Spinal cord (tissue), 10 donors: ENCODE results near the gene GRAMD2A. TPM values are rescaled to one million over a fixed set of nuclear protein-coding genes. Genes with fewer than 3 reads are reported as not detected.

Source experiments
- DNase-seq, 6 donors: peaks; one replicate each; pipeline versions ENCODE4 v3.0.0 to v3.0.0-alpha.2; 2013 to 2015; ENCODE audit warnings: low spot score in 6 of 6, low read depth in 4 of 6
- H3K27ac ChIP-seq: one replicate; pipeline ENCODE4 v1.5.1; 2013; ENCODE audit warnings: low read depth, low read length, control low read depth
- H3K27me3 ChIP-seq: one replicate; pipeline ENCODE4 v1.6.1; 2013; ENCODE audit warnings: low read length; ENCODE audit not compliant: control insufficient read depth, insufficient read depth
- H3K36me3 ChIP-seq: one replicate; pipeline ENCODE4 v1.6.1; 2013; ENCODE audit warnings: low read length; ENCODE audit not compliant: control insufficient read depth, insufficient read depth
- H3K4me1 ChIP-seq: one replicate; pipeline ENCODE4 v1.6.1; 2013; ENCODE audit warnings: low read length; ENCODE audit not compliant: control insufficient read depth, insufficient read depth
- H3K4me3 ChIP-seq: one replicate; pipeline ENCODE4 v1.5.1; 2013; ENCODE audit warnings: low read depth, low read length, control low read depth
- H3K9me3 ChIP-seq: one replicate; pipeline ENCODE4 v1.6.1; 2013; ENCODE audit warnings: low read length; ENCODE audit not compliant: control insufficient read depth, insufficient read depth
- WGBS: methylation state at CpG from one replicate; pipeline ENCODE4 v1.1.5; 2013; ENCODE audit warnings: missing lambda C conversion rate; ENCODE audit not compliant: insufficient coverage; 5-methylcytosine and 5-hydroxymethylcytosine counted together
- polyA plus RNA-seq, 2 donors: library from polyadenylated mRNA; unstranded; fragments of 120-200 nt; gene quantifications; one replicate each; pipeline ENCODE4 v1.2.1, GENCODE V29; 2013; ENCODE audit not compliant: insufficient read length in 2 of 2
- total RNA-seq, 2 donors: library from RNA; depleted of rRNA in 1 of 2; stranded (reverse); fragments of 120-200 nt in 1 of 2; fragments of >200 nt in 1 of 2; gene quantifications; one replicate each; pipeline versions ENCODE4 v1.2.3 to v1.2.4, GENCODE V29; 2013 to 2014
- donor health status: healthy.

The GRAMD2A gene
- total and polyA plus RNA-seq, 4 donors: 1.4 to 3.8 (median 2.3) TPM

DNA sequence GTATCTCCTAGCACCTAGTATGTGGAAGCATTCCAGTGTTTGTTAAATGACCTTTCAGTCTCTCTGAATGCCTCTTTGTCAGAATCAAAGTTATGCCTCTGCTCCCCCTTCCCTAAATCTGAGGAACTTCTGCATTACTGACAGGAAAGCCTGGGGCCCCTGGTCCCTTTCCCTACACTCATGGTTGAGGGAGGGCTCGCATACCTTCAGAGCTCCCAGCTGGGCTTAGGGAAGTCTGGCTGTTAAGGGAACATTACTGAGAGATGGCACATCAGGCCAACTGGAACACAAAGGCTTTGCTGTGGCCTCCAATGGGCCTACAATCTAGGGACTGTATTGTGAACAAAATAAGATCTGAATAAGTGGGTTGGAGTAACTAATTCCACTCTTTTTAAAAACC is 23.1 kb upstream of the GRAMD2A start:
- Histone ChIP-seq H3K4me1 (peaks cover 14% of the 10 kb centered on the region), H3K4me3 (no peak overlapping the region), H3K36me3 (peaks cover 24% of the 10 kb centered on the region), H3K27me3 (no peaks in the 10 kb centered on the region), H3K9me3 (no peaks in the 10 kb centered on the region), H3K27ac (peak overlapping the region; percentile 12)
- WGBS: no CpG with 5 or more reads among the region's 1 CpG
- no peak for DNase-seq

DNA sequence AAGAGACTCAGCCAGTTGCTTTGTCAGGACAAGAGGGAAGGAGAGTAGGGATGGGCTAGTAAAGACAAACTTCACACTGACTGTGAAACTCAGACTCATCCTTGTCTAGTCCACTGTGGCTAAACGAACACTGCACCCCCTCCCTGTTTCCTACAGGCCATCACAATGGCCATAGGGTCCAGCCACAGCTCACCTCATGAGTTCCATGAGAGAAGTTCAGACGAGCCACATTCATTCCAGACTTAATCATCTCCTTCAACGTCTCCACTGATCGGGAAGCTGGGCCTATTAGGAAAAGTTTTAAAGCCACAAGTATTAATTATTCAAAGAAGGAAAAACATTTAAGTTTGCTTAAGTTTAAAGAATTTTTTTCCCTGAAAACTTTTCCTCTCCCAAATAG is 19.6 kb upstream of the GRAMD2A start:
- Histone ChIP-seq H3K27me3 (no peaks in the 10 kb centered on the region), H3K9me3 (no peaks in the 10 kb centered on the region), H3K36me3 (peaks cover 45% of the 10 kb centered on the region), H3K4me3 (no peak overlapping the region), H3K4me1 (peaks cover 9% of the 10 kb centered on the region), H3K27ac (no peak overlapping the region)
- no peak for DNase-seq
- WGBS: 100% methylated on average over 1 of the region's 4 CpGs

DNA sequence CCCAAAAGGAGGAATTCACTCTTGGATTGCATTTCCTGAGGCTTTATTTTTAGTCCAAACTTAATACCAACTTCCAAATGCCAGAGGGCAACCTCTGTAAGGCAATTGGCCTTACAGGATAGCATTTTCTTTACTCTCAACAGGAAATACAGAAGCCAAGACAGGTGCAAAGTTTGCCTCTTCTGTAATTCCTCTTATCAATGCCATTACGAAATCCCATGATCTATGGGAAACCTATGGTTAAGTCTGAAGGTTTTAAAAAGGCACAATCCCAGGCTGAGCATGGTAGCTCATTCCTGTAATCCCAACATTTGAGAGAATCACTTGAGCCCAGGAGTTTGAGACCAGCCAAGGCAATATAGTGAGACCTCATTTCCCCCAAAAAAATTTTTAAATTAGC is 18.5 kb upstream of the GRAMD2A start:
- Histone ChIP-seq H3K4me1 (peaks cover 6% of the 10 kb centered on the region), H3K27ac (no peak overlapping the region), H3K27me3 (no peaks in the 10 kb centered on the region), H3K36me3 (peaks cover 57% of the 10 kb centered on the region), H3K4me3 (no peak overlapping the region), H3K9me3 (no peaks in the 10 kb centered on the region)
- no peak for DNase-seq
- WGBS: 80% methylated on average over 1 of the region's 1 CpG

DNA sequence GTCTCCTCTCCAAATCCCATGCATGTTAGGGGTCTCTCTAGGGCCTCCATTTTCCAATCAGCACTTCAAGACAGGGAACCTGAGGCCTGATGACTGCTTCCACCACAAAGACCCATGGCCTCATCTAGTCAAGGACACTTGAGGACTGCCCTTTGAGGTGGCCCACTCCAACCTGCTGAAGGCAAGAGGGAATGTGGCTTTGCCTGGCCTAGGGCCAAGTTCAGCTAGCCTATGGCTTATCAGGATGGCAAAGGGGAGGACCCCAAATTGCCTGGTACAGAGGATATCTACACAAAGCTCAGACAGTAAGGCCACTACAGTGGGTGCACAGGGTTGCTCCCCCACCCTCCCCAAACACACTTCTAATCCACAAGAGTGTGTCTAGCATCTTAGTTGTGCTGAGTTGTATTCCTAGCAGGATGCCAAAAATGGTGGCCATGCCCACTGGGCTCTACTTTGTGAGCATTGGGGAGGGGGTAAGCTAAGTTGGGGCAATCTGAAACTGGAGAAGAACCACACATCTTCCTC is 10.0 kb upstream of the GRAMD2A start:
- Histone ChIP-seq H3K36me3 (peaks cover 86% of the 10 kb centered on the region), H3K4me1 (peaks cover 14% of the 10 kb centered on the region), H3K9me3 (no peaks in the 10 kb centered on the region), H3K27ac (no peak overlapping the region), H3K27me3 (no peaks in the 10 kb centered on the region), H3K4me3 (no peak overlapping the region)
- no peak for DNase-seq

DNA sequence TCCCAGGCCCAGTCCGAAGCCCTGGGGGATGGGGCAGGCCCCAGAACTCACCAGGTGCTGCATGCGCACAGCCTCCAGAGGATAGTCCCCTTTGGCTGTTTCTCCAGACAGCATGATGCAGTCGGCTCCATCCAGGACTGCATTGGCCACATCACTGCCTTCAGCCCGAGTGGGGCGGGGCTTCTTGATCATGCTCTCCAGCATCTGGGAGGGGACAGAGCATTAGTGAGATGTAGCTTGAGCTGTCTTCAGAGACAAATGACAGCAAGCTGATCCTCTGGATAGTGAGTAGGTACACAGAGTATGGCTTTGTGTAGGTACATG is 9.1 kb upstream of the GRAMD2A start:
- Histone ChIP-seq H3K36me3 (peaks cover 84% of the 10 kb centered on the region), H3K9me3 (no peaks in the 10 kb centered on the region), H3K27me3 (no peaks in the 10 kb centered on the region), H3K4me1 (peaks cover 22% of the 10 kb centered on the region), H3K4me3 (no peak overlapping the region), H3K27ac (no peak overlapping the region)
- 86% methylated on average over 5 of the region's 5 CpGs for WGBS
- DNase-seq: no peak

DNA sequence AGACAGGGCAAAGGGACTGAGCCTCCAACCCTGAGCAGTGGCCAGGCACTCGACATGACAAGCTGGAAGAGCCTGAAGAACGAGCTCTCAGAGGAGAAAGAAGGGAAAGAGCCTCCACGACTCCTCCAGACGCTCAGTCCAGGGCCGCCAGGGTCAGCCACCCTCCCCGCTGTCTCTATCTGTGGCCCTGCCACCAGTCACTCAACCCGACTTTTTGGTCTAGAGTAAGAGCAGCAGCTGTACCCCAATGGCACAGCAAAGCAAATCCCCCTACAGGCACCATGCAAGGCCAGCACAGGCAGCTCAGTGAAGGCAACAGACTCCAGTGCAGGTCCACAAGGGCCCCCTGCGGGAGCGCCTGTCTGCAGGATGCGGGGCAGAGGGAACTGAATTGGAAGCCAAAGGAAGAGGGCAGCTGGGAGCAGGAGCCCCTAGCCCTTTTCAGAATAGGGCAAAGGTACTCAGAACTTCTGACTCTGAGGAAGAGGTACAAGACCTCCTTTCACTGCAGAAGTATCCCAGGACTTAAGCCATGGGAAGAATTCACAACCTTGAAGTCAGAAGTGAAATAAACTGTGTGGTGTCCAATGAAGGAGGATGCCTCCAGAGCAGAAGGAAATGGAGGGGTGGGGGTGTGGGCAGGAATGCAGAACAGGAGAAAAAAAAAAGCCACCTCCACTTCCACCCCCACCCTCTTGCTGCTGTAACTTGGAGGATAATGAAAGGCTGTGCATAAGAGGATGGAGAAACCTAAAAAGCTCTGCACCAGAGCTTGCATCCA is 8.5 kb upstream of the GRAMD2A start:
- Histone ChIP-seq H3K36me3 (peaks cover 84% of the 10 kb centered on the region), H3K4me3 (no peak overlapping the region), H3K27ac (no peak overlapping the region), H3K4me1 (peaks cover 25% of the 10 kb centered on the region), H3K9me3 (no peaks in the 10 kb centered on the region), H3K27me3 (no peaks in the 10 kb centered on the region)
- WGBS: 95% methylated on average over 9 of the region's 10 CpGs
- no peak for DNase-seq

DNA sequence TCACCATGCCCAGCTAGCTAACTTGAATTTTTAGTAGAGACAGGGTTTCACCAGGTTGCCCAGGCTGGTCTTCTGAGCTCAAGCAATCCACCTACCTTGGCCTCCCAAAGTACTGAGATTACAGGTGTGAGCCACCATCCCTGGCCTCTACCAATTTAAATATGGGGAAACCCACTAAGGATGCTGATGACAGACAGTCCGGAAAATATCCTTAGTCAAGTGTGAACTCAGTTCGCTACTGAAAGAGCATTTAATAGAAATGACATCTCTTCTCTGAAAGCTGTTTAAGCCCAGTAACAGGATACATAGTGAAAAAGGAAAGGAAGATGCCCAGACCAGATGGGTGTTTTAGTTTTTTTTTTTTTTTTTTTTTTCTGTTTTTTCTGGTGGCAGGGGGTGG is 7.7 kb upstream of the GRAMD2A start:
- no peak for DNase-seq
- Histone ChIP-seq H3K27ac (no peak overlapping the region), H3K27me3 (no peaks in the 10 kb centered on the region), H3K4me1 (peaks cover 33% of the 10 kb centered on the region), H3K4me3 (no peak overlapping the region), H3K36me3 (peaks cover 85% of the 10 kb centered on the region), H3K9me3 (no peaks in the 10 kb centered on the region)
- 100% methylated on average over 1 of the region's 2 CpGs for WGBS

DNA sequence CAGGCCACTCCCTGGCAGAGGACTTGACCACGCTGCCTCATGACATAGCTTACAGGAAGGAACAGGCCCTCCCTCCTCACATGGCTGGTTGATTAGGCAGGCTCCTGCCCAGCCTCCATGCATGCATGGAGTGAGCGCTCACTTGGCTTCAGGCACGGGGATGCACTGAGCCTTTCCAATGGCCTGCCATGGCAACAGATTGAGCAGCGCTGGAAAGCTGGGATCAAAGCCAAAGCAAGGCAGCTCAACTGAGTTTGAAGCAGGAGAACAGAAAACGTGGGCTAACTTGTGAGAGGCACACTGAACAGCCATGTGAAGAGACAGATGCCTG is 5.9 kb upstream of the GRAMD2A start:
- Histone ChIP-seq H3K9me3 (no peaks in the 10 kb centered on the region), H3K4me1 (peaks cover 34% of the 10 kb centered on the region), H3K4me3 (no peak overlapping the region), H3K27ac (peak overlapping the region; percentile 11), H3K36me3 (peaks cover 86% of the 10 kb centered on the region), H3K27me3 (peaks cover 5% of the 10 kb centered on the region)
- peak; percentile 71 to 98 (median 86) for DNase-seq
- 48% methylated on average over 4 of the region's 5 CpGs for WGBS

DNA sequence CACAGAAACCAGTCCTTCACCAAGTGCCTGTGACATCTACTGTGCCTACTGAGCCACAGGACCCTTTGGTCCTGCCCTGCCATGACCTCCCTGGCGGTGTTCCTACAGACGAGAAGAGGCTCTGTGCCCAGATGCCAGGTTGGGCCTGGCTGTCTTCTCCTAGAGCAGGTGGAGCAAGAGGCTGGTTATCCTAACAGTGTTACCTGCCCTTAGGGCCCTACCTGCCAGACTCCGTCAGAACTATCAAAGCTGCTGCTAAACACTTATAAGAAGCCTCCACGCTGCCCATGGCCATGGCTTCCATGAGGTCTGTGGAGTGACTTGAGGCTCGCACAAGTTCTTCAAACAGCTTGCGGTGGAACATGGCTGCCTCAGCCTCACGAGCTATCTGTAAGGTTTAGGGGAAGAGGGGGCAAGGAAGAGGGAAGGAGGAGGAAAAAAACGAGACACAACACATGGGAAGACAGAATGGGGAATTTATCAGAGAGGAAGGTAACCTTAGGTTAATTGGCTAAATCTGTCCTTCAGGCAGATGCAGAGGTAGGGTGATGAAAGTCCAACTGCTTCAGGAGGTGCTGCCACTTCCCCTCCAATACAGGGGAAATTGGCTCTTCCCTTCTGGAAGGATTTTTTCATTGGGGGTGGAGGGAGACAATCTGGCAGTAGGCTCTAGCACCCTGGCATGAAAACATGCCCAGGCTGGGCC is 5.4 kb upstream of the GRAMD2A start:
- no peak for DNase-seq
- H3K4me1 ChIP-seq: peaks cover 34% of the 10 kb centered on the region
- no peaks in the 10 kb centered on the region for H3K9me3 ChIP-seq
- 84% methylated on average over 7 of the region's 8 CpGs for WGBS
- peak overlapping the region; percentile 11 for H3K27ac ChIP-seq
- peaks cover 8% of the 10 kb centered on the region for H3K27me3 ChIP-seq
- H3K36me3 ChIP-seq: peaks cover 85% of the 10 kb centered on the region
- no peak overlapping the region for H3K4me3 ChIP-seq

DNA sequence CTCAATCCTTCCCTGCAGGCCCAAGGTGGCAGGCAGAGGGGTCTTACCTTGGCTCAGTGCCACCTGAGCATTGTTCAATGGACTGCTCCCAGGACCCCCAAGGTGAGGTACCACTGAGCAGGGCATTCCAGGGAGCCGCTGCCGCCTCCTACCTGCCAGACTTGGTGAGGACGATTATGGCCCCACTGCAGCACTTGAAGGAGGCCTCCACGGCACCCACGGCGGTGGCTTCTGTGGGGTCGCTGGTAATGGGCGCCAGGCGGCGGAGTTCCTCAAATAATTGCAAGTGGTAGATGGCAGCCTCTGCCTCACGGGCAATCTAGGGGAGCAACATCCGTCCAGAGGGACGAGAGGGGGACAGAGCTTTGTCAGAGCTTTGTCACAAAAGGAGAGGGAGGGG is 4.7 kb upstream of the GRAMD2A start:
- Histone ChIP-seq H3K27ac (no peak overlapping the region), H3K36me3 (peaks cover 79% of the 10 kb centered on the region), H3K4me3 (no peak overlapping the region), H3K27me3 (peaks cover 11% of the 10 kb centered on the region), H3K9me3 (no peaks in the 10 kb centered on the region), H3K4me1 (peaks cover 35% of the 10 kb centered on the region)
- WGBS: 81% methylated on average over 13 of the region's 13 CpGs
- DNase-seq: no peak
